DMS 273 (cell line): ENCODE data around the gene OLIG2.

Experiments
- DNase-seq: peaks from one replicate; lab custom pipeline; 2025; ENCODE audit not compliant: unreplicated experiment; lab: John Stamatoyannopoulos, UW

OLIG2 gene

DNA sequence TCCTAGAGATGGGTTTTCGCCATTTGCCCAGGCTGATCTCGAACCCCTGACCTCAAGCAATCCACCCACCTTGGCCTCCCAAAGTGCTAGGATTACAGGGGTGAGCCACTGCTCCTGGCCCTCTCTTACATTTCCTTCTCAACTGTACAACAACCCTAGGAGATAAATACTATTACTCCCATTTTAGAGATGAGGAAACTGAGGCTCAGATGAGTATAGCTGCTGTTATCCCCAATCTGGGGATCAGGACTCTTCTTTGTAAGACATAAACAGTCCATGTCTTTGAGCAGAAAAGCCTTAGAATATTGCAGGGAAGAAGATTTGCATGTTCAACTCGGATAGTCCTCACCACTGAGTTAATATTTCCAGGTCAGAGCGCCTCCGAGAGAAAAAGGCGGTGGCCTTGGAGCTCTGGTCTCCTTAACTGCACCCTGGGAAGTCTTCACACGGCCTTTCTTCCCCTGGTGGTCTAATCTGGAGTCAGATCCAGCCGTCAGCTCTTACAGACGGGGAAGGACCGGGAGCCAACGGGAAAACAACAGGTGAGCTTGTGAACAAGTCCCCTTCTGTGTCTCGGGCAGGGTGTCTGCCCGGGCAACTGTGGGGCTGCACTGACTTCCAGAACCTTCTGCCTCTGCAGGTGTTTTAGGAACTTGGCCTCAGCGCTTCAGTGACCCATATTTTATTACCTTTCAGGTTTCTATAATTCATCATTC lies 38.3 kb downstream of the OLIG2 start:
- no peak for DNase-seq

- DNase-seq: no peak
Observed at GRCh38 chr21:33064623-33065390, 39.1 kb downstream of the OLIG2 start.

DNA sequence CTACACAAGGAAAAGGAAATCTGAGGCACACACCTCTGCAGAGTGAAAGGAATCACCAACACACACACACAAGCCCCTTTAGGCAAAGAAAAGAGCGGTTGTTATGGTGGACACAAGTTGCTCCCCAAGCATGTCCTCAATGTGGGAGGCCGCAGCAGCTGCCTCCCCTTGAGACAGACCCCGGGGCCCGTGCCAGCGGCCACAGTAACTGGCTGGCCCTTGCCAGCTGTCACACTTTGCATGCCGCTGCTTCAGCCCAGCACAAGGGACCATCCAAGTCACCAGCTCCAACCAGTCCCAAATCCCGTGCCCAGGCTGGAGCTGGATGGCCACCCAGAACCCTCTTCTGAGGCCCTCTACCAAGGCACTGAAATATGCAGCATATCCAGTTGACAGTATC lies 41.3 kb downstream of the OLIG2 start:
- peak; percentile 49 for DNase-seq

DNA sequence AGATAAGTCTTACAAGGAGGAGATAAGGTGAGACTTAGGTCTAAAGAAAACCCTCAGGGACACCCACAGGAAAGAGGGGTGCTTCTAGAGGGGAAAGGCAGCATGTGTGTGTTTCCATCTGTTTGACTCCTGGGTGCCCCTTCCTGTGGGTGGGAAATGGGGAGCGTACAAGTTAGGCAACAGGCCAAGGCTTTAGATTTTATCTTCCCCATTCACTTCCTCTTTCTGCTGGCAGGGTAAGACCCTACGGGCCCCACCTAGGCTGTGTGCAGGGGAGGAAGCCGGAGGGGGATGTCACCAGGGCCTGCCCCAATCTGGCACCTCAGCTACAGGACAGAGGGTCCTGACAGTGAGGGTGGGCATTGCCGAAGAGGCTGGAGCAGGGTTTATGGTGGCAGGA lies 41.7 kb downstream of the OLIG2 start:
- no peak for DNase-seq

- no peak for DNase-seq
Observed at GRCh38 chr21:33069243-33069642, 43.5 kb downstream of the OLIG2 start.

GRCh38 chr21:33069645-33069993 lies 43.9 kb downstream of the OLIG2 start:
- DNase-seq: no peak

GRCh38 chr21:33069994-33070743 lies 44.4 kb downstream of the OLIG2 start, which contains the start of gene OLIG1:
Gene OLIG1 (plus strand): TSS chr21:33070141. CDS start chr21:33070247, 106 bp downstream.
- DNase-seq: peak; percentile 95

GRCh38 chr21:33070744-33070997 lies 44.9 kb downstream of the OLIG2 start:
- no peak for DNase-seq

DNA sequence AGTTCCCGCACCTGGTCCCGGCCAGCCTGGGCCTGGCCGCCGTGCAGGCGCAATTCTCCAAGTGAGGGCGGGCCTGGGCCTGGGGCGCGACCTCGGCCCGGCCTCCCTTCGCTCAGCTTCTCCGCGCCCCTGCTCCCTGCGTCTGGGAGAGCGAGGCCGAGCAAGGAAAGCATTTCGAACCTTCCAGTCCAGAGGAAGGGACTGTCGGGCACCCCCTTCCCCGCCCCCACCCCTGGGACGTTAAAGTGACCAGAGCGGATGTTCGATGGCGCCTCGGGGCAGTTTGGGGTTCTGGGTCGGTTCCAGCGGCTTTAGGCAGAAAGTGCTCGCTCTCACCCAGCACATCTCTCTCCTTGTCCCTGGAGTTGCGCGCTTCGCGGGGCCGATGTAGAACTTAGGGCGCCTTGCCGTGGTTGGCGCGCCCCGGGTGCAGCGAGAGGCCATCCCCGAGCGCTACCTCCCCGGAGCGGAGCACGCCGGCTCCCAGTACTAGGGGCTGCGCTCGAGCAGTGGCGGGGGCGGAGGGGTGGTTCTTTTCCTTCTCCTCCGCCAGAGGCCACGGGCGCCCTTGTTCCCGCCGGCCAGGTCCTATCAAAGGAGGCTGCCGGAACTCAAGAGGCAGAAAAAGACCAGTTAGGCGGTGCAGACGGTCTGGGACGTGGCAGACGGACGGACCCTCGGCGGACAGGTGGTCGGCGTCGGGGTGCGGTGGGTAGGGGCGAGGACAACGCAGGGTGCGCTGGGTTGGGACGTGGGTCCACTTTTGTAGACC lies 45.4 kb downstream of the OLIG2 start:
- DNase-seq: peak; percentile 73

- peak; percentile 63 for DNase-seq
Observed at GRCh38 chr21:33071770-33072306, 46.1 kb downstream of the OLIG2 start.

DNA sequence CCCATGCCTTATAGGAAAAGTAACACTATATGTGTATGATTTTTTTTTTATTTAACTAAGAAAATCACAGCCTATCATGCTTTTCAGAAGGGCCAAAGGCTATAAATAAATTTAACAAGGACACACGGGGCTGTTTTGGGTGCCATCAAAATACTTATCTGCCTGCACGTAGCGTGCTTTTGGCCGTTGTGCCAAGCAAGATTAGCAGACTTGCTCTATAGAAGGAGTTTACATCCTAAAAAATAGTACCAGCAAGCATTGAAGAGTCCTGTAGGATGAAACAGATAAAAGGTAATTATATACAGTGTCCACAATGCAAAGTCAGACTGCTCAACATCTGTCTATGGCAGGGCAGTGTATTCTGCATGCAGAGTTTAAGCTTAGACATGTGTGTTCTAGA lies 47.9 kb downstream of the OLIG2 start:
- no peak for DNase-seq

DNA sequence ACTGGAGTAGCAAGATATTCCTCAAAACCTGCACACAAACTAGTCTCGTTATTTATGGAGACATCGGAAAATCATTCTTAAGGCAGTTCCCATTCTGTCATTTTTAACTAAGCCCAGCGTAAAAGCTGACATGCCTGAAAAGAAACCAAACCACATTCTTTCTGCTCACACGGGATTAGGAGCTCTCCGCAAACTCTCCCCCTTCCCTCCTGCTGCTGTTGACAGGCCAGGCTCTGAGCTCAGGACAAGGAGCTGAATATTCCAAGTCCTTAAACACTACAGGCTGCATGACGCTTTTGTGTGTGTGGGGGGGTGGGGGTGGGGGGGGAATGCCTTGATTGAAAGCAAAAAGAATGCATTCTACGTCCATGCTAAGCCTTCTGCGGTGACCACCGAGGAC lies 49.4 kb downstream of the OLIG2 start:
- no peak for DNase-seq

- no peak for DNase-seq
Observed at GRCh38 chr21:33075596-33076195, 50.0 kb downstream of the OLIG2 start.

DNA sequence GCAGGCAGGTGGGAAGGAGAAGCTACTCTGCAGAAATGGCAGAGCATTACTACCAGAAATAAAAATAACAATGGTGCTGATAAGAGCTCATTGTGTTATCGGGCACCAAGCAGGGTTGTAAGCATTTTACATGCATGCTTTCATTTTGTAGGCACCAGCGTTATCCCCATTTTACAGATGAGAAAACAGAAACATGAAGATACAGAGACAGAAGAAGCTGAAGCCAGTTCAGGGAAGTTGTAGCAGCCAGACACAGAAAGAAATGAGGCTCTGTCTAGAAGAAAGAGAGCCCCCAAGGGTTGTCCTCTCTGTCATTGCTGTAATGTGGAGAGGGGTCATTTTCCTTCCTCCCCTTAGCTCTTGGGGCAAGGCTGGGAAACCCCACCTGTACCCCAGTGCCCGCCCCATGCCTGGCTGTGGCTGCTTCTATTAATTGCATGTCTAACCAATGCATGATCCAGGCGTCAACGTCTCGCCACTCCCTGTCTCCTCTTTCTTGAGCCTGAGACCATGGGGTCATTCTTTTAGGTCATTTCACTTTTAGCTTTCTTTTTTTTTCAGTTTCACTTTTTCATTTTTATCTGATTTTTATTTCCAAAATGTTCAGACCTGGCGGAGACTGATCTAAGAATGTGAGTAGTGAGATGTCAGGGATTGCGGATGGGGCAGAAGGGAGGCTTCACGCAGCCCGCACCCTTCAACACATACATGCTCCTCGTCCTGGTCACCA lies 51.0 kb downstream of the OLIG2 start:
- no peak for DNase-seq
